Measurements from ENCODE around the gene PRPF19. TPM values are rescaled to one million over a fixed set of nuclear protein-coding genes. Genes with fewer than 3 reads are reported as not detected.

The PRPF19 gene
- polyA plus RNA-seq, 1 donor from 2014 or later = 71.3 TPM

GRCh38 chr11:60905047-60905446, 1.3 kb downstream of the PRPF19 start:
- Histone ChIP-seq H3K9me3 (ENCODE audit: low read length) (no peaks in the 10 kb centered on the region), H3K9me2 (ENCODE audit: insufficient read depth, low read length) (no peaks in the 10 kb centered on the region), H4K20me1 (ENCODE audit: insufficient read depth) (no peaks in the 10 kb centered on the region), H3K27me3 (ENCODE audit: insufficient read depth, low read depth, low read length) (no peaks in the 10 kb centered on the region), H3K4me3 (ENCODE audit: low read length) (peak overlapping the region; percentile 86), H2AFZ (ENCODE audit: low read depth, low read length) (no peak overlapping the region), H3F3A (ENCODE audit: insufficient read depth, low read length, poor library complexity, severe bottlenecking) (no peaks in the 10 kb centered on the region), H3K27ac (ENCODE audit: low read length) (peak overlapping the region; percentile 83), H3K9ac (ENCODE audit: low read length) (peak overlapping the region; percentile 87), H3K4me2 (ENCODE audit: low read length) (peak overlapping the region; percentile 85), H3K36me3 (ENCODE audit: insufficient read depth, low read length) (no peaks in the 10 kb centered on the region), H3K79me2 (replicated peaks; ENCODE audit: insufficient read depth, low read length) (peaks cover 26% of the 10 kb centered on the region)
- TF ChIP-seq EZH2 (IDR thresholded peaks at IDR 0.05; ENCODE audit: borderline replicate concordance, insufficient read depth, low read length, poor library complexity, severe bottlenecking) (no peak), TAF1 (IDR thresholded peaks at IDR 0.05; ENCODE audit: low read depth) (no peak), REST (IDR thresholded peaks at IDR 0.05; ENCODE audit: borderline replicate concordance) (no peak), MXI1 (conservative IDR thresholded peaks at IDR 0.05; ENCODE audit: poor library complexity, severe bottlenecking) (no peak), EP300 (conservative IDR thresholded peaks at IDR 0.05; ENCODE audit: poor library complexity, severe bottlenecking) (no peak), CTCF (IDR thresholded peaks at IDR 0.05; ENCODE audit: poor library complexity, severe bottlenecking) (no peak), POLR2AphosphoS5 (IDR thresholded peaks at IDR 0.05) (no peak), RAD21 (conservative IDR thresholded peaks at IDR 0.05) (no peak), SMC3 (conservative IDR thresholded peaks at IDR 0.05; ENCODE audit: poor library complexity) (no peak)

GRCh38 chr11:60902625-60903024, 3.8 kb downstream of the PRPF19 start:
- TF ChIP-seq REST (IDR thresholded peaks at IDR 0.05; ENCODE audit: borderline replicate concordance) = no peak
- TF ChIP-seq TAF1 (IDR thresholded peaks at IDR 0.05; ENCODE audit: low read depth) = no peak
- TF ChIP-seq POLR2AphosphoS5 (IDR thresholded peaks at IDR 0.05) = no peak
- TF ChIP-seq RAD21 (conservative IDR thresholded peaks at IDR 0.05) = no peak
- TF ChIP-seq EP300 (conservative IDR thresholded peaks at IDR 0.05; ENCODE audit: poor library complexity, severe bottlenecking) = no peak
- no peak for TF ChIP-seq SMC3 (conservative IDR thresholded peaks at IDR 0.05; ENCODE audit: poor library complexity)
- TF ChIP-seq EZH2 (IDR thresholded peaks at IDR 0.05; ENCODE audit: borderline replicate concordance, insufficient read depth, low read length, poor library complexity, severe bottlenecking) = no peak
- no peak for TF ChIP-seq MXI1 (conservative IDR thresholded peaks at IDR 0.05; ENCODE audit: poor library complexity, severe bottlenecking)
- TF ChIP-seq CTCF (IDR thresholded peaks at IDR 0.05; ENCODE audit: poor library complexity, severe bottlenecking) = no peak
- Histone ChIP-seq H2AFZ (ENCODE audit: low read depth, low read length) (no peak overlapping the region), H3K27me3 (ENCODE audit: insufficient read depth, low read depth, low read length) (no peaks in the 10 kb centered on the region), H3K9me3 (ENCODE audit: low read length) (no peaks in the 10 kb centered on the region), H3K36me3 (ENCODE audit: insufficient read depth, low read length) (peaks cover 5% of the 10 kb centered on the region), H3F3A (ENCODE audit: insufficient read depth, low read length, poor library complexity, severe bottlenecking) (no peaks in the 10 kb centered on the region), H4K20me1 (ENCODE audit: insufficient read depth) (no peaks in the 10 kb centered on the region), H3K4me3 (ENCODE audit: low read length) (no peak overlapping the region), H3K27ac (ENCODE audit: low read length) (no peak overlapping the region), H3K4me2 (ENCODE audit: low read length) (no peak overlapping the region), H3K9me2 (ENCODE audit: insufficient read depth, low read length) (no peaks in the 10 kb centered on the region), H3K9ac (ENCODE audit: low read length) (no peak overlapping the region), H3K79me2 (replicated peaks; ENCODE audit: insufficient read depth, low read length) (peaks cover 26% of the 10 kb centered on the region)

All from neural cell (in vitro differentiated cells).